Measurements from ENCODE around the gene TMEFF2.
"Not testable (repeated sequence)": the region's sequence is repeated elsewhere in the genome, so short reads cannot be mapped to it uniquely, and the experiment has no call there.

TMEFF2 gene

GRCh38 chr2:191936882-191937405 lies 257.8 kb downstream of the TMEFF2 start:
- no peak for DNase-seq (ENCODE audit: low read depth in 1 of 2, low spot score in 1 of 2)
- in situ Hi-C loops (cut with HindIII; ENCODE audit: low pct_unique_long_range_greater_than_20kb, low sequenced_read_pairs), result no loop called here
- TF ChIP-seq JUND (IDR thresholded peaks at IDR 0.05; ENCODE audit: low read depth), result no peak

- in situ Hi-C loops (cut with HindIII; ENCODE audit: low pct_unique_long_range_greater_than_20kb, low sequenced_read_pairs), result no loop called here
- no peak for TF ChIP-seq JUND (IDR thresholded peaks at IDR 0.05; ENCODE audit: low read depth)
- no peak for DNase-seq (ENCODE audit: low read depth in 1 of 2, low spot score in 1 of 2)
Observed at GRCh38 chr2:191935247-191935646, 259.5 kb downstream of the TMEFF2 start.

- no peak for DNase-seq (ENCODE audit: low read depth in 1 of 2, low spot score in 1 of 2)
- no peak for TF ChIP-seq JUND (IDR thresholded peaks at IDR 0.05; ENCODE audit: low read depth)
- in situ Hi-C loops (cut with HindIII; ENCODE audit: low pct_unique_long_range_greater_than_20kb, low sequenced_read_pairs), result no loop called here
Observed at GRCh38 chr2:191933307-191934105, 261.2 kb downstream of the TMEFF2 start.

GRCh38 chr2:191932286-191932685 lies 262.4 kb downstream of the TMEFF2 start:
- no peak for TF ChIP-seq JUND (IDR thresholded peaks at IDR 0.05; ENCODE audit: low read depth)
- no peak for DNase-seq (ENCODE audit: low read depth in 1 of 2, low spot score in 1 of 2)

GRCh38 chr2:191931329-191931728 lies 263.4 kb downstream of the TMEFF2 start:
- no peak for DNase-seq (ENCODE audit: low read depth in 1 of 2, low spot score in 1 of 2)
- TF ChIP-seq JUND (IDR thresholded peaks at IDR 0.05; ENCODE audit: low read depth), result no peak
- in situ Hi-C loops (cut with HindIII; ENCODE audit: low pct_unique_long_range_greater_than_20kb, low sequenced_read_pairs), result no loop called here

More at GRCh38 chr2:191932286-191932685, 262.4 kb downstream of the TMEFF2 start:
- in situ Hi-C loops (cut with HindIII; ENCODE audit: low pct_unique_long_range_greater_than_20kb, low sequenced_read_pairs), result no loop called here

GRCh38 chr2:191930205-191930604 lies 264.5 kb downstream of the TMEFF2 start:
- in situ Hi-C loops (cut with HindIII; ENCODE audit: low pct_unique_long_range_greater_than_20kb, low sequenced_read_pairs), result no loop called here
- DNase-seq (ENCODE audit: low read depth in 1 of 2, low spot score in 1 of 2), result no peak
- TF ChIP-seq JUND (IDR thresholded peaks at IDR 0.05; ENCODE audit: low read depth), result no peak

- TF ChIP-seq JUND (IDR thresholded peaks at IDR 0.05; ENCODE audit: low read depth), result no peak
- in situ Hi-C loops (cut with HindIII; ENCODE audit: low pct_unique_long_range_greater_than_20kb, low sequenced_read_pairs), result no loop called here
- DNase-seq (ENCODE audit: low read depth in 1 of 2, low spot score in 1 of 2), result no peak
Observed at GRCh38 chr2:191929288-191929687, 265.4 kb downstream of the TMEFF2 start.

- in situ Hi-C loops (cut with HindIII; ENCODE audit: low pct_unique_long_range_greater_than_20kb, low sequenced_read_pairs), result no loop called here
- no peak for TF ChIP-seq JUND (IDR thresholded peaks at IDR 0.05; ENCODE audit: low read depth)
- DNase-seq (ENCODE audit: low read depth in 1 of 2, low spot score in 1 of 2), result no peak
Observed at GRCh38 chr2:191927991-191928390, 266.7 kb downstream of the TMEFF2 start.

GRCh38 chr2:191927319-191927867 lies 267.3 kb downstream of the TMEFF2 start:
- TF ChIP-seq JUND (IDR thresholded peaks at IDR 0.05; ENCODE audit: low read depth), result no peak
- DNase-seq (ENCODE audit: low read depth in 1 of 2, low spot score in 1 of 2), result no peak
- in situ Hi-C loops (cut with HindIII; ENCODE audit: low pct_unique_long_range_greater_than_20kb, low sequenced_read_pairs), result no loop called here

- TF ChIP-seq JUND (IDR thresholded peaks at IDR 0.05; ENCODE audit: low read depth), result no peak
- DNase-seq (ENCODE audit: low read depth in 1 of 2, low spot score in 1 of 2), result no peak
- in situ Hi-C loops (cut with HindIII; ENCODE audit: low pct_unique_long_range_greater_than_20kb, low sequenced_read_pairs), result no loop called here
Observed at GRCh38 chr2:191926671-191927070, 268.1 kb downstream of the TMEFF2 start.

GRCh38 chr2:191923652-191923997 lies 271.1 kb downstream of the TMEFF2 start:
- in situ Hi-C loops (cut with HindIII; ENCODE audit: low pct_unique_long_range_greater_than_20kb, low sequenced_read_pairs), result no loop called here
- no peak for TF ChIP-seq JUND (IDR thresholded peaks at IDR 0.05; ENCODE audit: low read depth)
- DNase-seq (ENCODE audit: low read depth in 1 of 2, low spot score in 1 of 2), result no peak

GRCh38 chr2:191922736-191923651 lies 271.7 kb downstream of the TMEFF2 start:
- in situ Hi-C loops (cut with HindIII; ENCODE audit: low pct_unique_long_range_greater_than_20kb, low sequenced_read_pairs), result no loop called here
- no peak for TF ChIP-seq JUND (IDR thresholded peaks at IDR 0.05; ENCODE audit: low read depth)
- no peak for DNase-seq (ENCODE audit: low read depth in 1 of 2, low spot score in 1 of 2)

GRCh38 chr2:191921650-191922049 lies 273.1 kb downstream of the TMEFF2 start:
- in situ Hi-C loops (cut with HindIII; ENCODE audit: low pct_unique_long_range_greater_than_20kb, low sequenced_read_pairs); DNase-seq (ENCODE audit: low read depth in 1 of 2, low spot score in 1 of 2): not testable (repeated sequence)
